GM13976 (cell line): ENCODE measurements around the gene KIFC3.

Experiments
- DNase-seq: peaks from one replicate; pipeline ENCODE4 v3.0.0; 2012; ENCODE audit warnings: low spot score
- in situ Hi-C: fragments of 300-500 bp; cut with MboI; formaldehyde crosslinking; loops from one replicate; pipeline ENCODE4 v1.12.0; 2022; ENCODE audit warnings: low sequenced_read_pairs, mixed read lengths, inconsistent platforms; ENCODE audit not compliant: unreplicated experiment
- TF ChIP-seq, protein P1 (sequence below): IDR thresholded peaks from 2 replicates; pipeline ENCODE4 v1.5.1; 2012; ENCODE audit warnings: borderline replicate concordance, mild to moderate bottlenecking; ENCODE audit not compliant: insufficient read depth; ENCODE audit errors: extremely low read depth, missing control alignments, control extremely low read depth

The KIFC3 gene

GRCh38 chr16:57773655-57774295 is 28.5 kb downstream of the KIFC3 start:
- no peak for DNase-seq
- TF ChIP-seq, protein P1, sequence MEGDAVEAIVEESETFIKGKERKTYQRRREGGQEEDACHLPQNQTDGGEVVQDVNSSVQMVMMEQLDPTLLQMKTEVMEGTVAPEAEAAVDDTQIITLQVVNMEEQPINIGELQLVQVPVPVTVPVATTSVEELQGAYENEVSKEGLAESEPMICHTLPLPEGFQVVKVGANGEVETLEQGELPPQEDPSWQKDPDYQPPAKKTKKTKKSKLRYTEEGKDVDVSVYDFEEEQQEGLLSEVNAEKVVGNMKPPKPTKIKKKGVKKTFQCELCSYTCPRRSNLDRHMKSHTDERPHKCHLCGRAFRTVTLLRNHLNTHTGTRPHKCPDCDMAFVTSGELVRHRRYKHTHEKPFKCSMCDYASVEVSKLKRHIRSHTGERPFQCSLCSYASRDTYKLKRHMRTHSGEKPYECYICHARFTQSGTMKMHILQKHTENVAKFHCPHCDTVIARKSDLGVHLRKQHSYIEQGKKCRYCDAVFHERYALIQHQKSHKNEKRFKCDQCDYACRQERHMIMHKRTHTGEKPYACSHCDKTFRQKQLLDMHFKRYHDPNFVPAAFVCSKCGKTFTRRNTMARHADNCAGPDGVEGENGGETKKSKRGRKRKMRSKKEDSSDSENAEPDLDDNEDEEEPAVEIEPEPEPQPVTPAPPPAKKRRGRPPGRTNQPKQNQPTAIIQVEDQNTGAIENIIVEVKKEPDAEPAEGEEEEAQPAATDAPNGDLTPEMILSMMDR = no peak
- in situ Hi-C loops = no loop called here

- in situ Hi-C loops = no loop called here
- TF ChIP-seq, protein P1 = no peak
- DNase-seq = no peak
Observed at GRCh38 chr16:57773019-57773418, 29.3 kb downstream of the KIFC3 start.

DNA sequence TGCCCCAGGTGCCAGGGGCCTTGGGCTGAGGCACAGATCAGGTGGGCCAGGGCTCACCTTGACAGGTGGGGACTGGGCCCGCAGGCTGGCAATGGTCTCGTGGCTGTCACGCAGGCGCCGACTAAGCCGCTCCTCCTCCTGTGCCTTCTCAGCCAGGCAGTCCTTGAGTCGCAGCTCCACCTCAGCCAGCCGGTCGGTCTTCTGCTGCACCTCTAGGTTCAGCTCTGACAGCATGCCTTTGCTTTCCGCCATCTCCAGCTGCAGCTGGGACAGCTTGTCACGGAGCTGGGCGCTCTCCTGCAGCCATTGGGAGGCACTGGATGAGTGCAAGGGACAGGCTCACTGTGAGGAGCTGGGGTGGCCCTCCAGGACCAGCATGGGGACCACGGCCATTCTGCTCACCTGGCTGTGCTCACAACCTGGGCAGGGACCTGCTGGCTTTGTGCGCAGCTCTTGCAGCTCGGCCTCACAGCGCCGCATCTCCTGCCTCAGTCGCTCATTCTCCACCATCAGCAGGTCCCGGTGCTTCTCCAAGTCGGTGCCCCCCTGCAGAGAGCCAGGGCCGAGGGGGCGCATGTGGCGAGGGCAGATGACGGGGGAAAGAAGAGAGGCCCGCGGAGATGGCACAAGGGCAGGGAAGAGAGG is 31.0 kb downstream of the KIFC3 start:
- no peak for DNase-seq
- in situ Hi-C loops = no loop called here

GRCh38 chr16:57770361-57770760 is 31.9 kb downstream of the KIFC3 start:
- DNase-seq = no peak
- in situ Hi-C loops = no loop called here
- TF ChIP-seq, protein P1 = no peak

More for the DNA sequence above, 31.0 kb downstream of the KIFC3 start:
- TF ChIP-seq, protein P1 = no peak

- DNase-seq = no peak
- in situ Hi-C loops = no loop called here
- TF ChIP-seq, protein P1 = no peak
Observed at GRCh38 chr16:57769541-57770145, 32.6 kb downstream of the KIFC3 start.

DNA sequence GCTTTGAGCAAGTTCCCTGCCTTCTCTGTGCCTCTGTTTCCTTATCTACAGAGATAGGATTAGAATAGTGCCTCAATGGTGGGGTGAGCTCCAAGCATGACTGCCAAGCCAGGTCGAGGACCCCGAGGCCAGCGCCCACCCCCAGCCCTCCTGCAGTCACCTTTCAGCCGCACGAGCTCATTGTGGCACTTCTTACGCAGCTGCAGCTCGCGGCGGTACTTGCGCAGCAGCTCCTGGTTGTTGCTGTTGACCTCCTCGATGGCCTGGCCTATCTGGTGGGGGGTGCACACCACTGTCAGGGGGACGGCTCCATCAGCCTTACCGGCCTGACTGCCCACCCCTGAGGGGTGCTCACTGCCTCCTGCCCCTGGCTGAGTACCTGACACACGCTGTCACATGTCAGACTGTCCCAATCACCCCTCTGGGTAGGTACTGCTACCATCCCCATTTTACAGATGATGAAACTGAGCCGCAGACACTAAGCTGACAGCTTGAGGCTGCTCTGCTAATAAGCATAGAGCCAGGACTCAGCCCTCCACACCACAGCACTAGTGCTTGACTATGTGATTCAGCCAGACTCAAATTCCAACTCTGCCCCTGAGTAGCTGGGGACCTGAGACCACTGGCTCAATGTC is 35.5 kb downstream of the KIFC3 start:
- in situ Hi-C loops = no loop called here
- no peak for DNase-seq
- TF ChIP-seq, protein P1 = no peak
